WTC11 (cell line): ENCODE data around the gene TSPO. TPM values are rescaled to one million over a fixed set of nuclear protein-coding genes. Genes with fewer than 3 reads are reported as not detected.

Experiments used
- ATF1 ChIP-seq: sonication (generic); formaldehyde crosslinking; IDR thresholded peaks from 2 replicates; pipeline ENCODE4 v1.8.1; 2023; ENCODE audit warnings: mild to moderate bottlenecking, moderate library complexity, missing genetic modification reagents
- CBFB ChIP-seq: sonication (generic); formaldehyde crosslinking; IDR thresholded peaks from 2 replicates; pipeline ENCODE4 v1.8.1; 2022; ENCODE audit warnings: mild to moderate bottlenecking, low read depth, missing genetic modification reagents
- ERG ChIP-seq: fragments of 250-450 bp; sonication (Bioruptor Pico); IDR thresholded peaks from 2 replicates; pipeline ENCODE4 v1.8.0; 2021; ENCODE audit warnings: mild to moderate bottlenecking
- ESRRA ChIP-seq: sonication (generic); formaldehyde crosslinking; IDR thresholded peaks from 2 replicates; pipeline ENCODE4 v1.8.1; 2022; ENCODE audit warnings: mild to moderate bottlenecking, missing genetic modification reagents, borderline replicate concordance
- ETV6 ChIP-seq: sonication (generic); formaldehyde crosslinking; IDR thresholded peaks from 2 replicates; pipeline ENCODE4 v1.8.1; 2022; ENCODE audit warnings: mild to moderate bottlenecking, missing genetic modification reagents
- HMGXB4 ChIP-seq: sonication (generic); formaldehyde crosslinking; IDR thresholded peaks from 2 replicates; pipeline ENCODE4 v1.8.1; 2023; ENCODE audit warnings: mild to moderate bottlenecking, moderate library complexity, missing genetic modification reagents
- IRF1 ChIP-seq: sonication (generic); formaldehyde crosslinking; IDR thresholded peaks from 2 replicates; pipeline ENCODE4 v1.8.0; 2023; ENCODE audit warnings: missing genetic modification reagents
- NFE2L1 ChIP-seq: sonication (generic); formaldehyde crosslinking; IDR thresholded peaks from 2 replicates; pipeline ENCODE4 v1.8.1; 2023; ENCODE audit warnings: missing genetic modification reagents
- TEAD4 ChIP-seq: sonication (generic); formaldehyde crosslinking; IDR thresholded peaks from 2 replicates; pipeline ENCODE4 v1.8.0; 2022; ENCODE audit warnings: mild to moderate bottlenecking, missing genetic modification reagents
- TP53 ChIP-seq: sonication (generic); formaldehyde crosslinking; IDR thresholded peaks from 2 replicates; pipeline ENCODE4 v1.8.1; 2023; ENCODE audit warnings: mild to moderate bottlenecking, missing genetic modification reagents
- ZBTB43 ChIP-seq: sonication (generic); formaldehyde crosslinking; IDR thresholded peaks from 2 replicates; pipeline ENCODE4 v1.8.1; 2023; ENCODE audit warnings: mild to moderate bottlenecking, missing genetic modification reagents
- ZNF121 ChIP-seq: sonication (generic); formaldehyde crosslinking; IDR thresholded peaks from 2 replicates; pipeline ENCODE4 v1.8.0; 2023; ENCODE audit warnings: missing genetic modification reagents
- ZNF219 ChIP-seq: sonication (generic); formaldehyde crosslinking; IDR thresholded peaks from 2 replicates; pipeline ENCODE4 v1.8.0; 2023; ENCODE audit warnings: missing genetic modification reagents, mild to moderate bottlenecking, borderline replicate concordance
- ZNF263 ChIP-seq: sonication (generic); formaldehyde crosslinking; IDR thresholded peaks from 2 replicates; pipeline ENCODE4 v1.8.1; 2022; ENCODE audit warnings: low read depth, mild to moderate bottlenecking, moderate library complexity, missing genetic modification reagents
- ZNF512 ChIP-seq: sonication (generic); formaldehyde crosslinking; IDR thresholded peaks from 2 replicates; pipeline ENCODE4 v1.8.1; 2022; ENCODE audit warnings: missing genetic modification reagents, borderline replicate concordance
- total RNA-seq: library from RNA; stranded (reverse); gene quantifications from 3 replicates; pipeline ENCODE4 v1.2.3, GENCODE V29; 2021
- TF ChIP-seq, protein P1 (sequence below): fragments of 250-450 bp; sonication (Bioruptor Pico); conservative IDR thresholded peaks from 2 replicates; pipeline ENCODE4 v1.9.0; 2021; ENCODE audit warnings: mild to moderate bottlenecking
- TF ChIP-seq, protein P2 (sequence below): sonication (generic); formaldehyde crosslinking; IDR thresholded peaks from 2 replicates; pipeline ENCODE4 v1.8.1; 2023; ENCODE audit warnings: mild to moderate bottlenecking, missing genetic modification reagents, moderate library complexity
- TF ChIP-seq, protein P3 (sequence below): sonication (generic); formaldehyde crosslinking; IDR thresholded peaks from 2 replicates; pipeline ENCODE4 v1.8.0; 2022; ENCODE audit warnings: mild to moderate bottlenecking, missing genetic modification reagents
- TF ChIP-seq, protein P4 (sequence below): sonication (generic); formaldehyde crosslinking; IDR thresholded peaks from 2 replicates; pipeline ENCODE4 v1.8.1; 2023; ENCODE audit warnings: mild to moderate bottlenecking, missing genetic modification reagents, borderline replicate concordance
- TF ChIP-seq, protein P5 (sequence below): sonication (generic); formaldehyde crosslinking; IDR thresholded peaks from 2 replicates; pipeline ENCODE4 v1.8.0; 2022; ENCODE audit warnings: mild to moderate bottlenecking, missing genetic modification reagents

TSPO gene
- total RNA-seq, 1 experiment from 2014 or later, result 21.9 TPM

GRCh38 chr22:43186272-43187170 is 35.2 kb downstream of the TSPO start, which contains the start of gene TTLL12 (continued):
- TF ChIP-seq, protein P1, sequence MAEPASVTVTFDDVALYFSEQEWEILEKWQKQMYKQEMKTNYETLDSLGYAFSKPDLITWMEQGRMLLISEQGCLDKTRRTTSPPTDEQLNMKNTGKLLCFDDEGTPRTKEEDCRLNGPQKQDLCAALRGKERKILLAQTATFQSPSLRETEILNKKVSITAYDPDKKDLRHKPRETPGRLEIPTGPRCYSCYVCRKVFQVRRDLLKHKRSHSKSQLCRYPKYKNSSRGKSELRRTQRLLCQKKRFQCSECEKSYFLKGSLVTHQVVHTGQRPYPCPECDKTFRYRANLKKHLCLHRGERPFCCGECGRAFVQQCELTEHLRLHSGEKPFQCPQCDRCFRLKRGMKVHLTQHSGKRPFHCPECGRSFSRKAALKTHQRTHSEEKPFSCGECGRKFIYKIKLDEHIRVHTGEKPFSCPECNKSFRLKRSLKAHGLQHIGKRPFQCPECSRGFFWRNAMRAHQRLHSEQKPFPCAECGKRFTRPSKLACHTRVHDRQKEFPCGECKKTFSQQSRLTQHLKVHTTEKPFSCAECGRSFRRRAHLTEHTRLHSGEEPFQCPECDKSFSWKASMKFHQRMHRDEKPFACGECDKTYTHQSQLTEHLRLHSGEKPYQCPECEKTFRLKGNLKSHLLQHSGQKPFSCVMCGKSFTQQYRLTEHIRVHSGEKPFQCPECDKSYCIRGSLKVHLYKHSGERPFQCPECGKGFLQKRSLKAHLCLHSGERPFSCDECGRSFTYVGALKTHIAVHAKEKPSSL (CRISPR knock-in tag), result no peak
- peak; percentile 36; the same call in 1 of the 2 replicates for TF ChIP-seq ETV6
- TF ChIP-seq IRF1 (CRISPR knock-in tag), result no peak
- TF ChIP-seq ZNF512 (CRISPR knock-in tag), result no peak
- TF ChIP-seq TP53 (CRISPR knock-in tag), result peak; percentile 70; the same call in 1 of the 2 replicates
- peak; percentile 31; the same call in 1 of the 2 replicates for TF ChIP-seq ESRRA (CRISPR knock-in tag)
- TF ChIP-seq, protein P2, sequence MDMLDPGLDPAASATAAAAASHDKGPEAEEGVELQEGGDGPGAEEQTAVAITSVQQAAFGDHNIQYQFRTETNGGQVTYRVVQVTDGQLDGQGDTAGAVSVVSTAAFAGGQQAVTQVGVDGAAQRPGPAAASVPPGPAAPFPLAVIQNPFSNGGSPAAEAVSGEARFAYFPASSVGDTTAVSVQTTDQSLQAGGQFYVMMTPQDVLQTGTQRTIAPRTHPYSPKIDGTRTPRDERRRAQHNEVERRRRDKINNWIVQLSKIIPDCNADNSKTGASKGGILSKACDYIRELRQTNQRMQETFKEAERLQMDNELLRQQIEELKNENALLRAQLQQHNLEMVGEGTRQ (CRISPR knock-in tag), result no peak; the same call in 1 of the 2 replicates
- peak; percentile 29; the same call in 1 of the 2 replicates for TF ChIP-seq ZNF219 (CRISPR knock-in tag)
- TF ChIP-seq, protein P3, sequence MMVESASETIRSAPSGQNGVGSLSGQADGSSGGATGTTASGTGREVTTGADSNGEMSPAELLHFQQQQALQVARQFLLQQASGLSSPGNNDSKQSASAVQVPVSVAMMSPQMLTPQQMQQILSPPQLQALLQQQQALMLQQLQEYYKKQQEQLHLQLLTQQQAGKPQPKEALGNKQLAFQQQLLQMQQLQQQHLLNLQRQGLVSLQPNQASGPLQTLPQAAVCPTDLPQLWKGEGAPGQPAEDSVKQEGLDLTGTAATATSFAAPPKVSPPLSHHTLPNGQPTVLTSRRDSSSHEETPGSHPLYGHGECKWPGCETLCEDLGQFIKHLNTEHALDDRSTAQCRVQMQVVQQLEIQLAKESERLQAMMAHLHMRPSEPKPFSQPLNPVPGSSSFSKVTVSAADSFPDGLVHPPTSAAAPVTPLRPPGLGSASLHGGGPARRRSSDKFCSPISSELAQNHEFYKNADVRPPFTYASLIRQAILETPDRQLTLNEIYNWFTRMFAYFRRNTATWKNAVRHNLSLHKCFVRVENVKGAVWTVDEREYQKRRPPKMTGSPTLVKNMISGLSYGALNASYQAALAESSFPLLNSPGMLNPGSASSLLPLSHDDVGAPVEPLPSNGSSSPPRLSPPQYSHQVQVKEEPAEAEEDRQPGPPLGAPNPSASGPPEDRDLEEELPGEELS, result peak; percentile 41; the same call in 1 of the 2 replicates
- TF ChIP-seq ZNF121 (CRISPR knock-in tag), result no peak
- TF ChIP-seq CBFB (CRISPR knock-in tag), result no peak
- no peak for TF ChIP-seq HMGXB4 (CRISPR knock-in tag)
- no peak for TF ChIP-seq ZBTB43 (CRISPR knock-in tag)
- TF ChIP-seq NFE2L1 (CRISPR knock-in tag), result no peak
- TF ChIP-seq ZNF263, result no peak
- TF ChIP-seq TEAD4 (CRISPR knock-in tag), result peak; percentile 27; the same call in 1 of the 2 replicates
- TF ChIP-seq ATF1 (CRISPR knock-in tag), result no peak
- no peak for TF ChIP-seq ERG (CRISPR knock-in tag)
- TF ChIP-seq, protein P4, sequence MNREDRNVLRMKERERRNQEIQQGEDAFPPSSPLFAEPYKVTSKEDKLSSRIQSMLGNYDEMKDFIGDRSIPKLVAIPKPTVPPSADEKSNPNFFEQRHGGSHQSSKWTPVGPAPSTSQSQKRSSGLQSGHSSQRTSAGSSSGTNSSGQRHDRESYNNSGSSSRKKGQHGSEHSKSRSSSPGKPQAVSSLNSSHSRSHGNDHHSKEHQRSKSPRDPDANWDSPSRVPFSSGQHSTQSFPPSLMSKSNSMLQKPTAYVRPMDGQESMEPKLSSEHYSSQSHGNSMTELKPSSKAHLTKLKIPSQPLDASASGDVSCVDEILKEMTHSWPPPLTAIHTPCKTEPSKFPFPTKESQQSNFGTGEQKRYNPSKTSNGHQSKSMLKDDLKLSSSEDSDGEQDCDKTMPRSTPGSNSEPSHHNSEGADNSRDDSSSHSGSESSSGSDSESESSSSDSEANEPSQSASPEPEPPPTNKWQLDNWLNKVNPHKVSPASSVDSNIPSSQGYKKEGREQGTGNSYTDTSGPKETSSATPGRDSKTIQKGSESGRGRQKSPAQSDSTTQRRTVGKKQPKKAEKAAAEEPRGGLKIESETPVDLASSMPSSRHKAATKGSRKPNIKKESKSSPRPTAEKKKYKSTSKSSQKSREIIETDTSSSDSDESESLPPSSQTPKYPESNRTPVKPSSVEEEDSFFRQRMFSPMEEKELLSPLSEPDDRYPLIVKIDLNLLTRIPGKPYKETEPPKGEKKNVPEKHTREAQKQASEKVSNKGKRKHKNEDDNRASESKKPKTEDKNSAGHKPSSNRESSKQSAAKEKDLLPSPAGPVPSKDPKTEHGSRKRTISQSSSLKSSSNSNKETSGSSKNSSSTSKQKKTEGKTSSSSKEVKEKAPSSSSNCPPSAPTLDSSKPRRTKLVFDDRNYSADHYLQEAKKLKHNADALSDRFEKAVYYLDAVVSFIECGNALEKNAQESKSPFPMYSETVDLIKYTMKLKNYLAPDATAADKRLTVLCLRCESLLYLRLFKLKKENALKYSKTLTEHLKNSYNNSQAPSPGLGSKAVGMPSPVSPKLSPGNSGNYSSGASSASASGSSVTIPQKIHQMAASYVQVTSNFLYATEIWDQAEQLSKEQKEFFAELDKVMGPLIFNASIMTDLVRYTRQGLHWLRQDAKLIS, result no peak
- TF ChIP-seq, protein P5, sequence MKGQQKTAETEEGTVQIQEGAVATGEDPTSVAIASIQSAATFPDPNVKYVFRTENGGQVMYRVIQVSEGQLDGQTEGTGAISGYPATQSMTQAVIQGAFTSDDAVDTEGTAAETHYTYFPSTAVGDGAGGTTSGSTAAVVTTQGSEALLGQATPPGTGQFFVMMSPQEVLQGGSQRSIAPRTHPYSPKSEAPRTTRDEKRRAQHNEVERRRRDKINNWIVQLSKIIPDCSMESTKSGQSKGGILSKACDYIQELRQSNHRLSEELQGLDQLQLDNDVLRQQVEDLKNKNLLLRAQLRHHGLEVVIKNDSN, result no peak
